Hematopoietic multipotent progenitor cell treated with erythropoietin and hydrocortisone succinate and interleukin-3 and kit ligand, for 4 days (in vitro differentiated cells): Measurements from ENCODE around the gene PLCB2.
A peak's percentile ranks its signal among the peaks of the same experiment; 100 is the strongest.

ENCODE experiments used
- DNase-seq: peaks from one replicate; pipeline ENCODE4 v3.0.0-alpha.2; 2015

Gene PLCB2

GRCh38 chr15:40267670-40268069, 40.1 kb downstream of the PLCB2 start:
- DNase-seq: no peak

- peak; percentile 51 for DNase-seq
These were observed 40.9 kb downstream of the PLCB2 start for GRCh38 chr15:40266828-40267304.

GRCh38 chr15:40265875-40266274, 41.9 kb downstream of the PLCB2 start:
- no peak for DNase-seq

- no peak for DNase-seq
These were observed 42.4 kb downstream of the PLCB2 start for GRCh38 chr15:40265355-40265754.

GRCh38 chr15:40264321-40265153, 43.2 kb downstream of the PLCB2 start:
- no peak for DNase-seq

GRCh38 chr15:40263024-40263754, 44.5 kb downstream of the PLCB2 start:
- no peak for DNase-seq

- DNase-seq: no peak
These were observed 48.7 kb downstream of the PLCB2 start for GRCh38 chr15:40259021-40259420.

- DNase-seq: no peak
These were observed 49.2 kb downstream of the PLCB2 start for GRCh38 chr15:40258544-40258943.

GRCh38 chr15:40257656-40258450, 49.9 kb downstream of the PLCB2 start:
- DNase-seq: no peak

- no peak for DNase-seq
These were observed 51.0 kb downstream of the PLCB2 start for GRCh38 chr15:40256638-40257235.

GRCh38 chr15:40255033-40255432, 52.7 kb downstream of the PLCB2 start:
- no peak for DNase-seq

- DNase-seq: no peak
These were observed 53.3 kb downstream of the PLCB2 start for GRCh38 chr15:40254452-40254851.

- no peak for DNase-seq
These were observed 54.5 kb downstream of the PLCB2 start for GRCh38 chr15:40253167-40253790.

GRCh38 chr15:40252438-40253166, 55.1 kb downstream of the PLCB2 start:
- DNase-seq: peak; percentile 48

GRCh38 chr15:40252141-40252437, 55.6 kb downstream of the PLCB2 start:
- DNase-seq: no peak

GRCh38 chr15:40251486-40252140, 56.1 kb downstream of the PLCB2 start:
- no peak for DNase-seq

GRCh38 chr15:40250771-40251483, 56.8 kb downstream of the PLCB2 start:
- no peak for DNase-seq

- no peak for DNase-seq
These were observed 57.5 kb downstream of the PLCB2 start for GRCh38 chr15:40250304-40250656.

- no peak for DNase-seq
These were observed 58.0 kb downstream of the PLCB2 start for GRCh38 chr15:40249477-40250303.
